Neural crest cell (in vitro differentiated cells): ENCODE results near the gene TMEM229A. TPM values are rescaled to one million over a fixed set of nuclear protein-coding genes. Genes with fewer than 3 reads are reported as not detected.

ENCODE experiments used
- DNase-seq: peaks from one replicate; pipeline ENCODE4 v3.0.0; 2021; ENCODE audit warnings: low read depth, mixed read lengths, low spot score
- H3K27ac Mint-ChIP-seq: one replicate; pipeline ENCODE4 v1.8.0; 2021; ENCODE audit warnings: mild to moderate bottlenecking, mixed read lengths; ENCODE audit not compliant: unreplicated experiment
- H3K27me3 Mint-ChIP-seq: 2 replicates; pipeline ENCODE4 v1.8.0; 2021; ENCODE audit warnings: low read depth, mild to moderate bottlenecking, mixed read lengths
- H3K36me3 Mint-ChIP-seq: 2 replicates; pipeline ENCODE4 v1.8.0; 2021; ENCODE audit warnings: low read depth, mild to moderate bottlenecking, mixed read lengths
- H3K4me1 Mint-ChIP-seq: 2 replicates; pipeline ENCODE4 v1.8.0; 2021; ENCODE audit warnings: mixed read lengths
- H3K4me3 Mint-ChIP-seq: one replicate; pipeline ENCODE4 v1.8.0; 2021; ENCODE audit warnings: mild to moderate bottlenecking, mixed read lengths
- H3K9me3 Mint-ChIP-seq: 2 replicates; pipeline ENCODE4 v1.8.0; 2021; ENCODE audit warnings: mixed read lengths
- total RNA-seq: library from RNA; stranded (reverse); gene quantifications from 2 replicates; pipeline ENCODE4 v1.2.1, GENCODE V29; 2021
- TF ChIP-seq, protein P1 (sequence below): fragments of 200-600 bp; sonication (generic); conservative IDR thresholded peaks from 2 replicates; pipeline ENCODE4 v1.5.0; 2021; ENCODE audit warnings: antibody characterized with exemption, mild to moderate bottlenecking

The TMEM229A gene
- total RNA-seq, 1 donor from 2014 or later: 10.3 TPM

GRCh38 chr7:123994449-123994848, 38.4 kb downstream of the TMEM229A start:
- TF ChIP-seq, protein P1, sequence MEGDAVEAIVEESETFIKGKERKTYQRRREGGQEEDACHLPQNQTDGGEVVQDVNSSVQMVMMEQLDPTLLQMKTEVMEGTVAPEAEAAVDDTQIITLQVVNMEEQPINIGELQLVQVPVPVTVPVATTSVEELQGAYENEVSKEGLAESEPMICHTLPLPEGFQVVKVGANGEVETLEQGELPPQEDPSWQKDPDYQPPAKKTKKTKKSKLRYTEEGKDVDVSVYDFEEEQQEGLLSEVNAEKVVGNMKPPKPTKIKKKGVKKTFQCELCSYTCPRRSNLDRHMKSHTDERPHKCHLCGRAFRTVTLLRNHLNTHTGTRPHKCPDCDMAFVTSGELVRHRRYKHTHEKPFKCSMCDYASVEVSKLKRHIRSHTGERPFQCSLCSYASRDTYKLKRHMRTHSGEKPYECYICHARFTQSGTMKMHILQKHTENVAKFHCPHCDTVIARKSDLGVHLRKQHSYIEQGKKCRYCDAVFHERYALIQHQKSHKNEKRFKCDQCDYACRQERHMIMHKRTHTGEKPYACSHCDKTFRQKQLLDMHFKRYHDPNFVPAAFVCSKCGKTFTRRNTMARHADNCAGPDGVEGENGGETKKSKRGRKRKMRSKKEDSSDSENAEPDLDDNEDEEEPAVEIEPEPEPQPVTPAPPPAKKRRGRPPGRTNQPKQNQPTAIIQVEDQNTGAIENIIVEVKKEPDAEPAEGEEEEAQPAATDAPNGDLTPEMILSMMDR: no peak
- DNase-seq: no peak
- Mint-ChIP-seq H3K27ac (peak overlapping the region; percentile 54), H3K9me3 (peaks cover 7% of the 10 kb centered on the region), H3K4me3 (no peak overlapping the region), H3K36me3 (peaks cover 3% of the 10 kb centered on the region), H3K27me3 (no peaks in the 10 kb centered on the region), H3K4me1 (peaks cover 29% of the 10 kb centered on the region)

- peaks cover 3% of the 10 kb centered on the region for H3K36me3 Mint-ChIP-seq
- peaks cover 11% of the 10 kb centered on the region for H3K9me3 Mint-ChIP-seq
- no peak for DNase-seq
- no peaks in the 10 kb centered on the region for H3K27me3 Mint-ChIP-seq
- no peak overlapping the region for H3K4me3 Mint-ChIP-seq
- peak overlapping the region; percentile 54 for H3K27ac Mint-ChIP-seq
- TF ChIP-seq, protein P1: no peak
- peaks cover 29% of the 10 kb centered on the region for H3K4me1 Mint-ChIP-seq
These were observed 38.9 kb downstream of the TMEM229A start for GRCh38 chr7:123993996-123994395.

DNA sequence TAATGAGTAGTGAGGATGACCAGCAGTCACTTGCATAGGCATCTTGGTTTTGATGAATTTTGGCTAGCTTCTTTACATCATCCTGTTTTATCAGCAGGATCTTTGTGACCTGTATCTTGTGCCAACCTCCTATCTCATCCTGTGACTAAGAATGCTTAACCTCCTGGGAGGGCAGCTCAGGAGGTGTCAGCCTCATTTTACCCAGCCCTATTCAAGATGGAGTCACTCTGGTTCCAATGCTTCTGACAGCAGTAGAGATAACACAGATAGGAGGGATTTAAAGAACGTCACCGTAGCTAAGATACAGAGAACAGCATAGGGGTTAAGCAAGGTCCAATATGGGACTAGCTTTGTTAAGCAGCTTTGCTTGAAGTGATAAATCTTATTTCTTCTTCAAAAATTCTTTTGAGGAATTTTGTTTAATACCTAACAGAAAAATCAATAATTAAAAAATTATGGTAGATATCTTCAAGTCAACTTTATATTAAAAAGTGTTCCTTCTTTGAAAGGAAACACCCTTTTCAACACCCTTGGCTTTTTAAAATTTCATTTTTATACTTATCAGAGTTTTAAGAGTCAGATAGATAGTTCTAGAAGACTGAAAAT, 39.9 kb downstream of the TMEM229A start:
- Mint-ChIP-seq H3K27me3 (no peaks in the 10 kb centered on the region), H3K4me3 (no peak overlapping the region), H3K9me3 (peaks cover 11% of the 10 kb centered on the region), H3K4me1 (peaks cover 29% of the 10 kb centered on the region), H3K27ac (peak overlapping the region; percentile 81), H3K36me3 (peaks cover 3% of the 10 kb centered on the region)
- TF ChIP-seq, protein P1: no peak
- no peak for DNase-seq

GRCh38 chr7:123987445-123987844, 45.4 kb downstream of the TMEM229A start:
- no peaks in the 10 kb centered on the region for H3K27me3 Mint-ChIP-seq
- DNase-seq: no peak
- no peak overlapping the region for H3K4me3 Mint-ChIP-seq
- TF ChIP-seq, protein P1: no peak
- H3K4me1 Mint-ChIP-seq: no peaks in the 10 kb centered on the region
- H3K27ac Mint-ChIP-seq: no peak overlapping the region
- peaks cover 3% of the 10 kb centered on the region for H3K36me3 Mint-ChIP-seq
- H3K9me3 Mint-ChIP-seq: peaks cover 11% of the 10 kb centered on the region

Other genes starting within 250 kb of the TMEM229A start
- gene HYAL4, start 187.9 kb downstream of the TMEM229A start, total RNA-seq: not detected in 2 replicates
- gene SPAM1, start 107.8 kb downstream of the TMEM229A start, total RNA-seq: not detected in 2 replicates